ENCODE measurements around the gene SYCE1L.
"Not testable (repeated sequence)": the region's sequence is repeated elsewhere in the genome, so short reads cannot be mapped to it uniquely, and the experiment has no call there.

SYCE1L gene

GRCh38 chr16:77197747-77198146 lies 1.5 kb upstream of the SYCE1L start:
- no peak for DNase-seq

- no peak for DNase-seq
Measured at GRCh38 chr16:77206533-77206932, 7.3 kb downstream of the SYCE1L start.

GRCh38 chr16:77207030-77207429 lies 7.8 kb downstream of the SYCE1L start:
- DNase-seq, result no peak

GRCh38 chr16:77208382-77208781 lies 9.2 kb downstream of the SYCE1L start:
- DNase-seq, result no peak

GRCh38 chr16:77211880-77212740 lies 12.9 kb downstream of the SYCE1L start:
- DNase-seq, result peak in 7 of 56 donors; percentile 11 to 65 (median 31)

GRCh38 chr16:77212741-77213541 lies 13.7 kb downstream of the SYCE1L start:
- DNase-seq, result peak in 11 of 56 donors; percentile 7 to 54 (median 26)

GRCh38 chr16:77213542-77214106 lies 14.4 kb downstream of the SYCE1L start:
- peak in 7 of 56 donors; percentile 9 to 79 (median 46) for DNase-seq

- DNase-seq, result no peak
Measured at GRCh38 chr16:77214411-77215138, 15.4 kb downstream of the SYCE1L start.

- no peak for DNase-seq
Measured at GRCh38 chr16:77219437-77219836, 20.2 kb downstream of the SYCE1L start.

GRCh38 chr16:77220427-77220826 lies 21.2 kb downstream of the SYCE1L start:
- no peak for DNase-seq

GRCh38 chr16:77221482-77221881 lies 22.3 kb downstream of the SYCE1L start:
- no peak for DNase-seq

- no peak for DNase-seq
Measured at GRCh38 chr16:77223184-77223583, 24.0 kb downstream of the SYCE1L start.

GRCh38 chr16:77225182-77225581 lies 26.0 kb downstream of the SYCE1L start:
- DNase-seq, result no peak

GRCh38 chr16:77227745-77228144 lies 28.5 kb downstream of the SYCE1L start:
- DNase-seq, result no peak

GRCh38 chr16:77231047-77231446 lies 31.8 kb downstream of the SYCE1L start:
- no peak for DNase-seq

- DNase-seq, result no peak
Measured at GRCh38 chr16:77233799-77234519, 34.8 kb downstream of the SYCE1L start.

- DNase-seq, result no peak
Measured at GRCh38 chr16:77234611-77235010, 35.4 kb downstream of the SYCE1L start.

- peak in 55 of 56 donors; percentile 33 to 92 (median 74) for DNase-seq
Measured at GRCh38 chr16:77236063-77236511, 36.9 kb downstream of the SYCE1L start.

- no peak for DNase-seq
Measured at GRCh38 chr16:77238593-77238992, 39.4 kb downstream of the SYCE1L start.

- DNase-seq, result not testable (repeated sequence)
Measured at GRCh38 chr16:77242471-77242870, 43.3 kb downstream of the SYCE1L start.

GRCh38 chr16:77246150-77246549 lies 46.9 kb downstream of the SYCE1L start:
- no peak for DNase-seq
